H9 (cell line): ENCODE measurements around the gene SEMA6C. TPM values are rescaled to one million over a fixed set of nuclear protein-coding genes. Genes with fewer than 3 reads are reported as not detected.

Experiments used
- DNase-seq: peaks from one replicate; pipeline ENCODE4 v3.0.0-alpha.2; 2017
- H2AFZ ChIP-seq: one replicate; pipeline ENCODE4 v1.6.1; 2013; ENCODE audit warnings: mild to moderate bottlenecking, low read length, control low read depth, moderate library complexity
- H2AK5ac ChIP-seq: 2 replicates; pipeline ENCODE4 v1.6.1; 2013; ENCODE audit warnings: low read length, control low read depth, mixed read lengths; ENCODE audit not compliant: insufficient read length
- H2BK120ac ChIP-seq: one replicate; pipeline ENCODE4 v1.6.1; 2013; ENCODE audit warnings: low read depth, mild to moderate bottlenecking, low read length, control low read depth, inconsistent platforms; ENCODE audit not compliant: poor library complexity, severe bottlenecking
- H2BK12ac ChIP-seq: 2 replicates; pipeline ENCODE4 v1.6.1; 2013; ENCODE audit warnings: low read length, control low read depth, mixed read lengths, low read depth; ENCODE audit not compliant: insufficient read length
- H2BK15ac ChIP-seq: 2 replicates; pipeline ENCODE4 v1.6.1; 2013; ENCODE audit warnings: low read depth, low read length, control low read depth
- H2BK20ac ChIP-seq: one replicate; pipeline ENCODE4 v1.6.1; 2013; ENCODE audit warnings: low read depth, mild to moderate bottlenecking, low read length, control low read depth, inconsistent platforms; ENCODE audit not compliant: poor library complexity, severe bottlenecking
- H2BK5ac ChIP-seq: 2 replicates; pipeline ENCODE4 v1.6.1; 2013; ENCODE audit warnings: low read length, control low read depth, mixed read lengths; ENCODE audit not compliant: insufficient read length
- H3K14ac ChIP-seq: 2 replicates; pipeline ENCODE4 v1.6.1; 2013; ENCODE audit warnings: low read length, control low read depth; ENCODE audit not compliant: insufficient read depth
- H3K18ac ChIP-seq: 2 replicates; pipeline ENCODE4 v1.6.1; 2013; ENCODE audit warnings: low read depth, mild to moderate bottlenecking, mixed read lengths, low read length, control low read depth; ENCODE audit not compliant: insufficient read length
- H3K23ac ChIP-seq: 2 replicates; pipeline ENCODE4 v1.6.1; 2013; ENCODE audit warnings: low read length, control low read depth, mixed read lengths, low read depth; ENCODE audit not compliant: insufficient read length
- H3K23me2 ChIP-seq: 2 replicates; pipeline ENCODE4 v1.6.1; 2013; ENCODE audit warnings: low read depth, mild to moderate bottlenecking, mixed read lengths, low read length, control low read depth; ENCODE audit not compliant: insufficient read length, poor library complexity, severe bottlenecking
- H3K27ac ChIP-seq: 2 replicates; pipeline ENCODE4 v1.5.1; 2013; ENCODE audit warnings: low read length, control low read depth, mixed read lengths, low read depth; ENCODE audit not compliant: insufficient read length
- H3K27me3 ChIP-seq: 2 replicates; pipeline ENCODE4 v1.6.1; 2013; ENCODE audit warnings: low read length, control low read depth, inconsistent platforms; ENCODE audit not compliant: insufficient read depth
- H3K4ac ChIP-seq: 2 replicates; pipeline ENCODE4 v1.6.1; 2013; ENCODE audit warnings: low read depth, mild to moderate bottlenecking, control low read depth, inconsistent platforms, low read length, moderate library complexity
- H3K4me1 ChIP-seq: 2 replicates; pipeline ENCODE4 v1.6.1; 2013; ENCODE audit warnings: low read length, control low read depth, inconsistent platforms; ENCODE audit not compliant: insufficient read depth
- H3K4me2 ChIP-seq: 2 replicates; pipeline ENCODE4 v1.6.1; 2013; ENCODE audit warnings: low read length, control low read depth, mixed read lengths; ENCODE audit not compliant: insufficient read length, insufficient read depth
- H3K56ac ChIP-seq: 2 replicates; pipeline ENCODE4 v1.6.1; 2013; ENCODE audit warnings: low read depth, mild to moderate bottlenecking, mixed read lengths, low read length, control low read depth; ENCODE audit not compliant: insufficient read length
- H3K79me1 ChIP-seq: 2 replicates; pipeline ENCODE4 v1.6.1; 2013; ENCODE audit warnings: low read depth, mild to moderate bottlenecking, moderate library complexity, low read length, control low read depth, inconsistent platforms; ENCODE audit not compliant: insufficient read depth, poor library complexity, severe bottlenecking
- H3K79me2 ChIP-seq: 2 replicates; pipeline ENCODE4 v1.6.1; 2013; ENCODE audit warnings: low read length, control low read depth, inconsistent platforms; ENCODE audit not compliant: insufficient read depth
- H3K9ac ChIP-seq: 2 replicates; pipeline ENCODE4 v1.6.1; 2013; ENCODE audit warnings: low read length, control low read depth, mixed read lengths; ENCODE audit not compliant: insufficient read length; ENCODE audit errors: extremely low read depth
- H3K9me3 ChIP-seq: one replicate; pipeline ENCODE4 v1.6.1; 2013; ENCODE audit warnings: low read depth, low read length, inconsistent platforms; ENCODE audit not compliant: control insufficient read depth
- H3T11ph ChIP-seq: one replicate; pipeline ENCODE4 v1.6.1; 2013; ENCODE audit warnings: mild to moderate bottlenecking, low read length, control low read depth, inconsistent platforms
- H4K20me1 ChIP-seq: one replicate; pipeline ENCODE4 v1.6.1; 2013; ENCODE audit not compliant: control insufficient read depth, insufficient read length, insufficient read depth
- H4K5ac ChIP-seq: 2 replicates; pipeline ENCODE4 v1.6.1; 2013; ENCODE audit warnings: low read depth, mild to moderate bottlenecking, mixed read lengths, low read length, control low read depth; ENCODE audit not compliant: insufficient read length
- H4K8ac ChIP-seq: replicated peaks from 2 replicates; pipeline ENCODE4 v1.6.1; 2013; ENCODE audit warnings: low read length, control low read depth, mixed read lengths, low read depth; ENCODE audit not compliant: insufficient read length
- H4K91ac ChIP-seq: 2 replicates; pipeline ENCODE4 v1.6.1; 2013; ENCODE audit warnings: low read depth, mild to moderate bottlenecking, moderate library complexity, mixed read lengths, low read length, control low read depth; ENCODE audit not compliant: insufficient read length
- H3K27ac Mint-ChIP-seq, 3 experiments: 2 replicates in 2 of 3; 3 replicates in 1 of 3; pipeline ENCODE4 v1.8.0; 2020 to 2021; ENCODE audit warnings: mixed read lengths in 3 of 3, mild to moderate bottlenecking in 1 of 3, moderate library complexity in 1 of 3
- H3K27me3 Mint-ChIP-seq: 2 replicates; pipeline ENCODE4 v1.8.0; 2021; ENCODE audit warnings: low read depth, mild to moderate bottlenecking, moderate library complexity, mixed read lengths
- H3K36me3 Mint-ChIP-seq, 3 experiments: 2 replicates in 2 of 3; 3 replicates in 1 of 3; pipeline ENCODE4 v1.8.0; 2020 to 2021; ENCODE audit warnings: low read depth in 3 of 3, mixed read lengths in 3 of 3; ENCODE audit not compliant: insufficient read depth in 1 of 3
- H3K4me1 Mint-ChIP-seq, 2 experiments: 2 replicates each; pipeline ENCODE4 v1.8.0; 2020; ENCODE audit warnings: mixed read lengths in 2 of 2
- H3K4me3 Mint-ChIP-seq, 2 experiments: 2 replicates in 1 of 2; 3 replicates in 1 of 2; pipeline ENCODE4 v1.8.0; 2020 to 2021; ENCODE audit warnings: mild to moderate bottlenecking in 2 of 2, mixed read lengths in 2 of 2, moderate library complexity in 1 of 2
- H3K9me3 Mint-ChIP-seq, 2 experiments: 2 replicates in 1 of 2; 3 replicates in 1 of 2; pipeline ENCODE4 v1.8.0; 2020; ENCODE audit warnings: mild to moderate bottlenecking in 2 of 2, mixed read lengths in 2 of 2, moderate library complexity in 1 of 2
- WGBS: extraction: QIAGEN DNeasy Blood & Tissue Kit; methylation state at CpG from one replicate; pipeline ENCODE4 v1.1.7; 2013; ENCODE audit warnings: missing lambda C conversion rate, low lambda C conversion rate, mixed read lengths; ENCODE audit not compliant: insufficient read length; ENCODE audit errors: extremely low coverage; 5-methylcytosine and 5-hydroxymethylcytosine counted together
- total RNA-seq: library from RNA; stranded (reverse); gene quantifications from 2 replicates; pipeline ENCODE4 v1.2.1, GENCODE V29; 2021
- TF ChIP-seq, protein P1 (sequence below): fragments of 200-600 bp; sonication (generic); conservative IDR thresholded peaks from 3 replicates; pipeline ENCODE4 v1.8.0; 2021; ENCODE audit warnings: antibody characterized with exemption, mild to moderate bottlenecking

SEMA6C gene
- total RNA-seq, 1 experiment from 2014 or later: 12.3 TPM

DNA sequence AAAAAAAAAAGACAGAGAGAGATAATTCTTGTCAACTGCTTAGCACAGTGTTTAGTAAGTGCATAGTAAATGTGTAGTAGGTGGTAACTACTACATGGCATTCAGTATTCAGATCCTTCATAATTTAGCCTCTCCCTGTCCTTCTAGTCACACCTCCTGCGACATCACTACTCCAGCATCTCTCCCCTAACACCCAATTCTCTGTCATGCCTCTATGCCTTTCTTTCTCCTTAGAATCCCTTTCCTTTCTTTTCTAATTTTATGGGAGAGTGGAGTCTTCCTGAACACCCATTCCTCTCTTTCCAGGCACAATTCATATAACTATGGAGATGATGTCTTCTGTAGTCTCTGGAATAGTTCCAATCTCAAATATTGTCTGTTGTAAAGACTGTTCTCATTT lies 47.4 kb upstream of the SEMA6C start:
- DNase-seq: no peak
- peaks cover 10% of the 10 kb centered on the region; the same call in 1 of the 2 replicates for H3K79me2 ChIP-seq
- Mint-ChIP-seq H3K27ac (no peak overlapping the region), H3K9me3 (peaks cover 0 to 2% of the 10 kb centered on the region in 2 experiments; a peak in 1 of 5 replicates), H3K4me3 (no peak overlapping the region), H3K36me3 (peaks cover under 1 to 7% (median under 1%) of the 10 kb centered on the region in 3 experiments; a peak in 4 of 7 replicates), H3K4me1 (peaks cover 8 to 15% of the 10 kb centered on the region in 2 experiments), H3K27me3 (peaks cover 4% of the 10 kb centered on the region)
- WGBS: no CpG with 5 or more reads among the region's 1 CpG
- H3K79me1 ChIP-seq: no peaks in the 10 kb centered on the region
- no peak overlapping the region for H3K23ac ChIP-seq
- H3K14ac ChIP-seq: no peak overlapping the region
- H4K20me1 ChIP-seq: no peaks in the 10 kb centered on the region
- TF ChIP-seq, protein P1, sequence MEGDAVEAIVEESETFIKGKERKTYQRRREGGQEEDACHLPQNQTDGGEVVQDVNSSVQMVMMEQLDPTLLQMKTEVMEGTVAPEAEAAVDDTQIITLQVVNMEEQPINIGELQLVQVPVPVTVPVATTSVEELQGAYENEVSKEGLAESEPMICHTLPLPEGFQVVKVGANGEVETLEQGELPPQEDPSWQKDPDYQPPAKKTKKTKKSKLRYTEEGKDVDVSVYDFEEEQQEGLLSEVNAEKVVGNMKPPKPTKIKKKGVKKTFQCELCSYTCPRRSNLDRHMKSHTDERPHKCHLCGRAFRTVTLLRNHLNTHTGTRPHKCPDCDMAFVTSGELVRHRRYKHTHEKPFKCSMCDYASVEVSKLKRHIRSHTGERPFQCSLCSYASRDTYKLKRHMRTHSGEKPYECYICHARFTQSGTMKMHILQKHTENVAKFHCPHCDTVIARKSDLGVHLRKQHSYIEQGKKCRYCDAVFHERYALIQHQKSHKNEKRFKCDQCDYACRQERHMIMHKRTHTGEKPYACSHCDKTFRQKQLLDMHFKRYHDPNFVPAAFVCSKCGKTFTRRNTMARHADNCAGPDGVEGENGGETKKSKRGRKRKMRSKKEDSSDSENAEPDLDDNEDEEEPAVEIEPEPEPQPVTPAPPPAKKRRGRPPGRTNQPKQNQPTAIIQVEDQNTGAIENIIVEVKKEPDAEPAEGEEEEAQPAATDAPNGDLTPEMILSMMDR: no peak
- H2BK5ac ChIP-seq: no peak overlapping the region
- no peak overlapping the region for H3K4ac ChIP-seq
- H3K27me3 ChIP-seq: no peaks in the 10 kb centered on the region
- no peak overlapping the region for H2BK120ac ChIP-seq
- no peak overlapping the region for H3K56ac ChIP-seq
- H3K18ac ChIP-seq: no peak overlapping the region
- H2AFZ ChIP-seq: no peak overlapping the region
- H3K4me1 ChIP-seq: no peaks in the 10 kb centered on the region
- H4K8ac ChIP-seq: no peak overlapping the region
- H2AK5ac ChIP-seq: no peak overlapping the region
- no peak overlapping the region for H2BK20ac ChIP-seq
- H4K91ac ChIP-seq: no peak overlapping the region
- H4K5ac ChIP-seq: no peak overlapping the region
- H3K23me2 ChIP-seq: peaks cover 4% of the 10 kb centered on the region
- no peak overlapping the region for H3K4me2 ChIP-seq
- H3K9me3 ChIP-seq: no peaks in the 10 kb centered on the region
- H2BK15ac ChIP-seq: no peak overlapping the region
- no peak overlapping the region for H3K9ac ChIP-seq
- H3K27ac ChIP-seq: no peak overlapping the region
- no peak overlapping the region for H2BK12ac ChIP-seq
- no peak overlapping the region for H3T11ph ChIP-seq
